ENCODE results near the gene BAG2.

DNA sequence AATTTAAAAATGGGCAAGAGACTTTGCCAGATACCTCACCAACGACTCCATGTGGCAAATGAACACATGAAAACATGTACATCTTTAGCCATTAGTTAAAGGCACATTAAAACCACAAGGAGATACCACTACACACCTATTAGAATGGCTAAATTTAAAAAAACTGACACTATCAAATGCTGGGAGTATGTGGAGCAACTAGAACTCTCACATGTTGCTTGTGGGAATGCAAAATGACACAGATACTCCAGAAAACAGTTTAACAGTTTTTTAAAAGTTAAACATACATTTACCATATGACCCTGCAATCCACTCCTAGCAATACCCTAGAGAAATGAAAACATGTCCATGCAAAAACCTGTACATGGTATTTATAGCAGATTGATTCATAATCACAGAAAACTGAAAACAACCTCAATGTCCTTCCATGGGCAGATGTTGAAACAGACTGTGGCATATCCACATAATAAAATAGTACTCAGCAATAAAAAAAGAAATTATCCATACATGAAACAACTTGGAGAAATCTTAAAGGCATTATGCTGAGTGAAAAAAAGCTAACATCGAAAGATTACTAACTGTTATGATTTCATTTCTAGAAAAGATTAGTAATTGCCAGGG lies 48.1 kb downstream of the BAG2 start:
- TF ChIP-seq POLR2A (IDR thresholded peaks at IDR 0.05; ENCODE audit: low read depth, low read length) = no peak
- TF ChIP-seq TAF1 (IDR thresholded peaks at IDR 0.05; ENCODE audit: borderline replicate concordance, low read depth, low read length) = no peak
- no peak for TF ChIP-seq POLR2AphosphoS5 (IDR thresholded peaks at IDR 0.05; ENCODE audit: low read depth, low read length)

Data from GM12892 (cell line).